H4 (cell line): ENCODE measurements around the gene SS18L1. TPM values are rescaled to one million over a fixed set of nuclear protein-coding genes. Genes with fewer than 3 reads are reported as not detected.

Experiments
- DNase-seq: peaks from one replicate; pipeline ENCODE4 v3.0.0-alpha.2; 2015; ENCODE audit warnings: low spot score
- total RNA-seq: library from RNA; depleted of rRNA; stranded (reverse); fragments of >200 nt; shearing (Covaris generic); gene quantifications from 2 replicates; pipeline ENCODE4 v1.2.3, GENCODE V29; 2014

The SS18L1 gene
- total RNA-seq, 1 experiment from 2014 or later = 3.3 TPM

DNA sequence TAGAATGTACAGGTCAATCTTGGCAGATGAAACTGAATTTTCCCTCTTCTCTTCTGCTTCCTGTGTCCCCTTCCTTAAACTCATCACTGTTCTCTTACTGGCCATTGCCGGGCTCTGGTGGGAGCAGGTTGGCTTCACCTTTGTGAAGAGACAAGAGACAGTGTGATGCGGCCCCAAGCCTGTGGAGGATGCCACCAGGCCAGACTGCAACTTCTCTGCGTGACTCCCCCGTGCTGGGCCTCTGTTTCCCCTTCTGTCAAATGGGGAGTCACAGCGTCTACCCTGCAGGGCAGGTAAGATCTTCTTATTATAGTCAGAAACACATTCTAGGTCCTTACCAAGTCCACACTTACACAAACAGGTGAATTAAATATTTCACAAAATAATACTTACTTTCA lies 23.2 kb upstream of the SS18L1 start:
- no peak for DNase-seq

DNA sequence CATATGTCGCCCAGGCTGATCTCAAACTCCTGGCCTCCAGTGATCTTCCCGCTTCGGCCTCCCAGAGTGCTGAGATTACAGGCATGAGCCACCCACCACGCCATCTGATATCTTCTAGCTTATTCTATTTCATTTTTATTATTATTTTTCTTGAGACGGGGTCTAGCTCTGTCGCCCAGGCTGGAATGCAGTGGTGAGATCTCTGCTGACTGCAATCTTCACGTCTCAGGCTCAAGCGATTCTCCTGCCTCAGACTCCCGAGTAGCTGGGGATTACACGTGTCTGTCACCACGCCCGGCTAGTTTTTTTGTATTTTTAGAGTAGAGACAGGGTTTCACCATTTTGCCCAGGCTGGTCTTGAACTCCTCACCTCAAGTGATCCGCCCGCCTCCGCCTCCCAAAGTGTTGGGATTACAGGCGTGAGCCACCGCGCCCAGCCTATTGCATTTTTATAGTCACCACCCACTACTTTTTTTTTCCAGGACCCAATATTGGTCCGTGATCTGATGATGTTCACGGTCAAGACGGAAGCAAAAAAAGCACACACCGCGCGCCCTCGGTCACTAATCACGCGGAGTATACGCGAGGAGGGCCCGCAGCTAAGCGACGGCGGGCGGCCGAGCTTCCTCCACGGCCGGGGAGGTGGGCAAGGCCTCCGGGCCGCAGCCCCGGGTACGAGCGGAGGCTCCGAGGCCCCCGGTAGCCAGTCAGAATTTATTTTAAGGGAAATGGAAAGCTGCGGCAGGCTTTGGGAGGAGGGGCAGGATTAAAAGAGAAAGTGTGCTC lies 22.4 kb upstream of the SS18L1 start:
- no peak for DNase-seq

DNA sequence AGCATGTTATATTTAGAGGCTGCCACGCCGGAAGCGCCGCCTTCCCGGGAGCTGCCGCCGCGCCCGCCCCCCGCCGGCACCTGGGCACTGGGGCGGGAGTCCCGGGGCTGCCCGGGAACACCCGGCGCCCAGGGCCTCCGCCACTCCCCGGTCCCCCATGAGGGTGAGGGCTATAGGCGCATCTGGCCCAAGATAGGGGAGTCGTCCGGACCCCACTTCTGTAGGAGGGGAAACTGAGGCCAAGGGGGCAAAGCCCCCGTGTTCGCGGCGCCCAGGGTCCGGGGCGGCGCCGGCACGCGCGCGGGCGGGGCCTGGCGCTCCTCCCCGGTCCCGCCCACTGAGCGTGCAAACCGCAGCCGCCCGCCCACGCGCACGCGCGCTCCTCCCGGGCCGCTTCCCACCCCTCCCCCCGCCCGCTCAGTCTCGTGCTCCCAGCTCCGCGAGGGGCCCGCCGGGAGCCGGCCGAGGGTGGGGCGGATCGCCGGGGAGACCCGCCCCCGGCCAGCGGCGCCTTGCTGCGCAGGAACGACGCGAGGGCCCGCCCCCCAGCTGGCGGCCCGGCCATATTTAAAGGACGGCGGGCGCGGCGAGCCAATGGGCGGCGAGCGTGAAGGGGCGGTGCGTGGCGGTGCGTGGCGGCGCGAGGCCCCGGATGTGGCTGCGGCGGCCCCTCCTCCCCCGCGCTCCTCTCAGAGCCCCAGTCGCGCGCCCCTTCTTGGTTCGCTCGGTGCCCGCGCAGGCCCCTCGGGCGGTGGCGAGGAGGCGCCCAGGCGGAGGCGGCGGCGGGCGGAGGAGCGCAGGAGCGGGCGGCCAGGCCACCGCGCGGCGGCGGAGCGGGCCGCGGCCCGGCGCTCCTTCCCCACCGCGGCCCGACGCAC lies 21.6 kb upstream of the SS18L1 start, which contains the start of gene LSM14B:
TSS of gene LSM14B (plus strand) at position 700 of the 878 bp plus-strand sequence. CDS start 192 bp downstream, outside the sequence.
- DNase-seq = peak; percentile 87

DNA sequence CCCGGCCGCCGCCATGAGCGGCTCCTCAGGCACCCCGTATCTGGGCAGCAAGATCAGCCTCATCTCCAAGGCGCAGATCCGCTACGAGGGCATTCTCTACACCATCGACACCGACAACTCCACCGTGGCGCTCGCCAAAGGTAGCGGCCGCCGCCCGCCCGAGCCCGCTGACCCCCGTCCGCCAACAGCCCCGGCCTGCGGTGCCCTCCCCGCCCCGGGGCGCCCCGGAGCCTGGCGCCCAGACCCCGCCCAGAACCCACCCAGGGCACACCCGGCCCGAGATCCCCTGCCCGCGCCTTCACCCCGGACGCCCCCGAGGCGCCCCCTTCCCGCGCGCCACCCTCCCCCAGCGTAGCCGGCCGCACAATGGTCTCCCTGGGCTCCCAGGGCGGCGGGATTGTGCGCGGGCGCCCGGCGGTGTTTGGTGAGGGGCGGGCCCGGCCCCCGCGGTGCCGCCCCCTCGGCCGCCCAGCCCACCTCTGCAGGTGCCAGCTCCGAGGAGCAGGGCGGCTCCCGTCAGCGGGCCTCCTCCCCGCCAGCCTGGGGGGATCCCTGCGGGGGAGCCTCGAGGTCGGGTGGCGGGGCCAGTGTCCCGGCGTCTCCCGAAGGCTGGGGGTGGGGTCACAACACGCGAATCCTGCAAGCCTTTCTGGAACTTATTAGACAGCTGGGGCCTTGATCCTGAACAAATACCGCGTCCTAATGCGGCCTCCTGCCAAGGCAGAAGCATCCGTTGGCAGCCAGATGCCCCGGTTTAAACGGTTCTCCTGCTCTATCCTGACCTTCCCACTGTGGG lies 20.7 kb upstream of the SS18L1 start:
- DNase-seq = no peak

DNA sequence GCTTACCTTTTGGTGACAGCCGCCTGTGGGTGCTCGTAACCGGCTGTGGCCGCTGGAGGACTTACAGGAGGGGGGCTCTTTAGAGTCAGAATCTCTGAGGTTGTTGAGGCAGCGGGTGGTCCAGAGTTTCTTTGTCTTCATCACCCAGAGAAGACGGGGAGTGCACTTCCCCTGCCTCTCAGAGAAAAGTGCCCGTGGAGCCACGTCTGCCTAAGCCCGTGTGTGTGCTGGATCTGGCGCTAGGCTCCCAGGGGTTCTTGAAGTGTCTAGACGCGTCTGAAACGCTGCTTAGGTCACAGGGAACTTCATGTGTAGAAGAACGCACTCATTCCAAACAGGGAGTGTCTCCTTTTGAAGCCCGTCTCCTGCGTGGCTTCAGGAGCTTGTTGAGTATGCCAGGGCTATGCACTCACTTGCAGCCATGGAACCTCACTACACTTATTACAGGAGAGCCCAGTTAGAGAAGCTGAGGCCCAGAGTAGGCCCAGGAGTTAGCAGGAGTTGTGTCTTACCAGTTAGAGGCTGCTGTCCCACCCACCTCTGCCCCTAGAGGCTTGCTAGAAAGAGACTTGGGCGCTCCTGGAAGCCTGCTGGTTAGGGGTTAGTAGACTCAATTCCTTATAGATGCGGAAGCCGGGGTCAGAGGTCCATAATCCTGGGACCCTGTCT lies 20.0 kb upstream of the SS18L1 start:
- no peak for DNase-seq

DNA sequence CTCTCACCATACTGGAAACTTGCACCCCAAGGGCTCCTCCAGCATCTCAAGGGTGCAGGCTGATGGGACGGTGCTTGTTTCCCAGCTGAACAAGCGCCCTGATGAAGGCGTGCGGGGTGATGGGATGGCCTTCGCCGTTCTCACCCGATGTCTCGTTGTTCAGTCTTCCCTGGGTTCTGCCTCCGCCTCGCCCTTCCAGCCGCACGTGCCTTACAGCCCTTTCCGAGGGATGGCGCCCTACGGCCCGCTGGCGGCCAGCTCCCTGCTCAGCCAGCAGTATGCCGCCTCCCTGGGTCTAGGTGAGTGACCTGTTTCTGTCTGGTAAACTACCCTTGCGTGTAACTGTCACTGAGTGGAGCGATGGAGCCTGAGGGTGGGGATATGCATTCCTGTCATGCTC lies 17.4 kb upstream of the SS18L1 start:
- DNase-seq = no peak

DNA sequence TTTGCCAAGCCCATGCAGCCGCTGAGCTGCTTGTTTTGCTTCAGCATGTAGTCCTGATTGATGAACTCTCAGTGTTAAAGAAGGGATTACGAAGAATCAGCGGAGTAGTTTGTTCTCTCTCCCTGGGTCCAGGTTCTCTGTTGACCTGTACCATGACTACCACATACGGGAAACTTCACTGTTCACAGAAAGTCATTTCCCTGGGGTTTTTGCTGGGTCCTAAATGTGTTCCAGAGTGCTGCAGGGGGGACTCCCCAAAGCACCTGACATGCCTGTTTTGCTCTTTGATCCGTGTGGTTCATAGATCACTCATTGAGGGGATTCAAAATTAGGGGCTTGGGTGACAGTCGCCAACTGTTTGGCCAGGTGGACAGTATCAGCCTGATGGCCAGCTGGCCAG lies 15.8 kb upstream of the SS18L1 start:
- no peak for DNase-seq

DNA sequence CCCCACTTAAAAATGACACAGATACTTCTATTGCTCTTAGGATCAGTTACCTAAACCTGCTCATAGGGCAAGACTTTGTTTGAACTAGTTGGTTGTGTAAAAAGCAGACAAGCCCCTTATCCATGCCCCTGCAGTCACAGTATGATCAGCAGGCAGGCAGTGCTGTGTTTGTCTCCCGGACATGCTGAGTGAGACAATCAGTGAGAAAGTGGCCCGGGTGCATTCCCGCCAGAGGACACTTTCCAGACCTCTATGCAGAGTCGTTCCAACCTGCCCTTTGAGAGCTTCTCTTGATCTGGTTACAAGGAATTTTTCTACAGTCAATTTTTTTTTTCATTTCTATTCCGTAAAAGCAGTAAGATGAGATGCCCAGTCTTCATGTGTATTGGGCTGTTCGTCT lies 15.1 kb upstream of the SS18L1 start:
- no peak for DNase-seq

DNA sequence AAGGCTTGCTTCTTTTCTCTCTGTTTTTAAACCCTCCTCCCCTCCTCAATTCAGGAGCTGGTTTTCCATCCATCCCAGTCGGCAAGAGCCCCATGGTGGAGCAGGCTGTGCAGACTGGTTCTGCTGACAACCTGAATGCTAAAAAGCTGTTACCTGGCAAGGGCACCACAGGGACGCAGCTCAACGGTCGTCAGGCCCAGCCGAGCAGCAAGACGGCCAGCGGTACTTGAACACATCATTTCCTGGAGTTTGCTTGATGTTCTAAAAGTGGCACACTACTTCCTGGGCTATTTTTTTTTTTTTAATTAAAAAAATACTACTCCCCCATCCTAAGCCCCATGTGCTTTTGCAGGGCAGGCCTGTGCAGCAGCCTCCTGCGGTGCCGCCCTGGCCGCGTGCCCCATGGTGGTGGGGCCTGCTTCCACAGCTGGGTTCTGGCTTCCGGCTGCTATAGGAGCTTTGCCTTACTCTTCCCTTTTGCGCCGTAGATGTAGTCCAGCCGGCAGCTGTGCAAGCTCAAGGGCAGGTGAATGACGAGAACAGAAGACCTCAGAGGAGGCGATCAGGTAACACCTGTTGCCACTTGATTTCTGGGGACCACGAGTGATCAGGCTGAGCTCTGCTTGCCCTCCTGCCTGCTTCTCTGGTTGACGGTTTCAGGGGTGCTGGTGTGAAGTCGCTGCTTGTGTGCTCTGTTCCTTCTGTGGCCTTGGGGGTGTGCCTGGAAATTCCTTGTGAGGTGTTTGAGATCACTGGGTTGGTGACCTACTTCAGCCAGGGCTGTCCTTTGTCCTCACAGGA lies 13.6 kb upstream of the SS18L1 start:
- DNase-seq = no peak

DNA sequence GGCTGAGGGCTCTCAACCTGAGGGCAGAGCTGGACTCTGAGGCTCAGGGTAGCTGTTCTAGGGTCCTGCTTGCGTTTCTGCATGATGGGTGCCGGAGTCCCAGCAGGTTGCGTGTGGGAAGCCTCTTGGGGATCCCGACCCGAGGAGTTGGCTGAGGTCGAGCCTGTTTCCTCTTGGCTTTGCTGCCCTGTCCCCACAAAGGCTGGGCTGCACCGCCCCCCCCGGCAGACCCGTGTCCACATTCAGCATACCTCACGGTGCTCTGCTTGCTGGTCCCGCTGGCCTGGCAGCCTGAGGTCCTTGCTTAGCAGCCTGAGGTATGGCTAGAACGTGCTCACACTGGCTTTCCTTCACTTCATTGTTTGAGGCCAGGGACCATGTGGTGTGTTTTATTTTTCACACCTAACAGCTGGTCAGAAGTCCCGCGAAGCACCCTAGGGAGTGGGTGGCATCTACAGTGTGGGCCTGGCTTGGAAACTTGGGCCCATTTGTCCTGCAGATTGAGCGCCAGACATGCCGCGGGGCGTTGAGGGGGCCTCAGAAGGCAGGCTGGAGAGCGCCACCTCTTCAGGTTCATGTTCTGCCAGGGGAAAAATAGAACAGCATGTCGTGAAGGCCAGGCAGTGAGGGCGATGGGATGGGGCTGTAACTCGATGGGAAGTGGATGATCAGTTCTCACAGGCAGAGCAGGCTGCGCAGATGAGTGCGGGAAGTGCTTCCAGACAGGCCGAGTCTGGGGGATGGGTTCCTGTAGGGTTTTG lies 11.8 kb upstream of the SS18L1 start:
- DNase-seq = no peak

DNA sequence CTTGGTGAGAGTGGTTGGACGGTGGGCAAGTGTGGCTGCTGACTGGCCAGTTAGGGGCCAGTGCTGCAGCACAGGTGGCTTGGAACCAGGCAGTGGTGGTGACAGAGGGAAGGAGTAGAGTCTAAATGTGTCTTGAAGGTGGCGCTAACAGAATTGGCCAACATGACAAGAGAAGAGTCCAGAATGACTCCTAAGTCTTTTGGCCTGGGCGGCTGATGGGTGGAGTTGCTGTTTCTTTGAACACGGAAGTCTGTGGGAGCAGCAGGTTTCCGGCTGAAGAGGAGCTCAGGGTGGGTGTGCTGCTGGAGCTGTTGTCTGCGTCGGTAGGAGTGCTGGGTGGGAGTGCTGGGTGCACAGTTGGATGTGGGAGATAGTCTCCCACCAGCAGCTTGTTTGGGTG lies 11.1 kb upstream of the SS18L1 start:
- no peak for DNase-seq

DNA sequence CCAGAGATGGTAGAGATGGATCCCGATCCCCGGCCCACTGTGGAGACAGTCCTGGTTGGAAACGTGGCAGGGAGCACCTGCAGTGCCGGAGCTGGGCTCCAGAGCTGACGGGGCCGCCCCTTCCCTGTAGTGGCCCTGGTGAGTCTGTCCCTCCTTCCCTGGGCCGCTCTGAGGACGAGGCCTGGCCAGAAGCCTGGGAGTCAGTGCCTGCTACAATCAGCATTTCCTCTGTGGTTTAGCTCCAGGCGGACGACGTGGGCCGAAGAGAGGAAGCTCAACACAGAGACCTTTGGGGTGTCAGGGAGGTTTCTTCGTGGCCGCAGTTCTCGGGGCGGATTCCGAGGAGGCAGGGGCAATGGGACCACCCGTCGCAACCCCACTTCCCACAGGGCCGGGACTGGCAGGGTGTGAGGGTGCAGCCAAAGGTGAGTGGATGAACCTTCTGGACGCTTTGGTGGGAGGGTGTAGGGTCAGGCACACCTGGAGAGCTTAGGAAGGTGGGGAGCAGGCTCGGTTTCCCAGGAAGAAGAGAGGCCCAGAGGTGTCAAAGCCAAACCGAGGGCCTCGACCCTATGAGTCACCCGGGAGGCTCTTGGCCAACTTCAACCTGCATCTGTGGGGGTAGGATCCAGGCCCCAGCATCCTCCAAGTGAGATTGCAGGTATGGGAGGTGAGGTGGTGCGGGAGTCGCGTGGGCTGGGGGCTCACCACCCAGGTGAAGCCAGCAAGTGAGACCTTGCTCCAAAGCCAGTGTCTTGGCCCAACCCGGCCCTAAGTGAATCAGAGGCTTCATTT lies 10.3 kb upstream of the SS18L1 start:
- no peak for DNase-seq

DNA sequence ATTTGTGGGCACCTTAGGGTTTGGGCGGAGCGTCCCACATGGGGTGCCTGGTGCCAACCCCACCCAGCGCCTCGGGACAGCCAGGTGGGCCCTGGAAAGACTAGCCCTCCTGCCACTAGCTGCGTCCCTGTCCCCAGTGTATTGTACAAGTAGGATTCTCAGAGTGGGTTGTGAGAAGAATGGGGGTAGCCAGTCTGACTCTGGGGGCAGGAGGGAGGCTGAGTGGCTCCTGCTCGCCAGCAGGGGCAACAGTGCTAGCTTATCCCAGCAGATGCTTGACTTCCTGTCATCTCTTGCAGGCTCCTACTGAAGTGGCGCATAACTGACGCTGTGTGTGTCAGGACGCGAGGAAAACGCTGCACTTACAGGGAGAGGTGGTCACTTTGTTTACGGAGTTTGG lies 9.7 kb upstream of the SS18L1 start:
- no peak for DNase-seq

DNA sequence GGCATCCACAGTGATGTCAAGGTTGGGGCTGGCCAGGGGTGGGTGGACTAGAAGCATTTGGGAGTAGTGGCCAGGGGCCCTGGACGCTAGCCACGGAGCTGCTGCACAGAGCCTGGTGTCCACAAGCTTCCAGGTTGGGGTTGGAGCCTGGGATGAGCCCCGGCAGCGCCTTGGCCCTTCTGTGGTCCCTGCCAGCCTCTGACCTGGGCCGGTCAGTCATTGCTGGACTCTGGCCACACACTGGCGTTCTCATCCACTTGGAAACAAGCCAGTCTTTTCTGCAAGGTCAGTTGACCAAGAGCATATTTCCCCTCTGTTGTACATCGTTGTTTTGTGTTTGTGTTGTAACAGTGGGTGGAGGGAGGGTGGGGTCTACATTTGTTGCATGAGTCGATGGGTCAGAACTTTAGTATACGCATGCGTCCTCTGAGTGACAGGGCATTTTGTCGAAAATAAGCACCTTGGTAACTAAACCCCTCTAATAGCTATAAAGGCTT lies 8.8 kb upstream of the SS18L1 start:
- no peak for DNase-seq

DNA sequence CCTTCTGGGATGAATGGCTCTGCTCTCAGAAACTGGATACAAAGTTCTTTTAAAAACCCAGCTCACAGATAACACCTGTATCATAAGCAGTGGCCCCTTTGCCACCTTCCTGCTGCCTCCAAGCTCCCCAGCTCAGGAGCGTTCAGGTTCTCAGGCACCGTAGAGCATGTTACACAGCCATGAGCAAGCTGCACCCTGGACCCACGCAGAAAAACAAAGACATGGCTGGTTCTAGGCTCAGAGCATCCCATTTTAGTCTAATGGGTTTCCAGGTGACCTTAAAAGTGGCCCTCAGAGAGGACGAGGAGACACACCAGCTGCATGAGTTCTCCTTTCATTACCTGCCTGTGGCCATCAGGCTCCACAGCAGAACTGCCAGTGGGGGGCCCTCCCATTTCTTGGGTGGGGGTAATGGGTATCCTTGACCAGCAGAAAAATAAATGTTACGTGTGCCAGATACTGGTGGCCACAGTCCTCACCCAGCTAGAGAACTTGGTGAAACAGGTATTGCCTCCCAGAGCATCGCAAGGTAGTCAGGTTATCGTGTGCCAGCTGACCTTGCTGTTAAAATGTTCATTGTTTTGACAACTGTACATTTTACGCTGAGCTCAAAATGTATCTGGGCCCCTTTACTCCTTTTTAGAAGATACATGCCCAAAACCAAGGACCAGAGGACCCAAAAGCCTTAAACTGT lies 7.8 kb upstream of the SS18L1 start:
- no peak for DNase-seq

DNA sequence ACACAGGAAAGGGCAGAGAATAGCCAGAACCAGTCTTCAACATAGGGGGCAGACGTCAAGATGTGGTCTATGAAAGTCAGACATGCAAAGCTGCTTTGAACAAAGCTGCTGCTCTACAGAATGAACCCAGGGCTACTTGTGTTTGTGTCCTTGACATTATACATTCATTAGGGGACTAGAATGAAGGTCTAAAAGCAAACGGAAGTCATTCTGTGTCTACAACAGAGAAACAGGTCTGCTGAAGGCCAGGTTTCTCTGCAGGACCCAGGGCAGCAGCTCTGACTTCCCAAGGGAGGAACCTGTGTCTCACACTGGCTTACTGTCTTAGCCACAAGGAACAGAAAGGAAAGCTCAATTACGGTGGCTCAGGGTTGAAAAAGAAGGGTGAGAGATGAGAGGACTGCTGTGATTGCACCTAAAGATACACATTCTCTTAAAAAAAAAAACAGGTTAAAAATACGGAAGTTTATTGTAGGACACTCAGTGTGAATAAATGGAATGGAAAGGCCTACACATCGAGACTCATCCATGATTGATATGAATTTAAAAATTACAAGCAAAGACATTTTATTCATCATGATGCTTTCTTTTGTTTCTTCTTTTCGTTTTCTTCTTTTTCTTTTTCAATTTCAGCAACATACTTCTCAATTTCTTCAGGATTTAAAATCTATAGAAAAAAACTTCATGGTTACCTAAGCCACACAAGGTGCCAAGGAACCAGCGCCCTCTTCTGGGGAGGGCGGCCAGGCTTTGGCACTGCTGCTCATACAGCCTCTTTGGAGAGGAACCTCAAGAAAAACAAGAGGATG lies 7.1 kb upstream of the SS18L1 start:
- peak; percentile 48 for DNase-seq

DNA sequence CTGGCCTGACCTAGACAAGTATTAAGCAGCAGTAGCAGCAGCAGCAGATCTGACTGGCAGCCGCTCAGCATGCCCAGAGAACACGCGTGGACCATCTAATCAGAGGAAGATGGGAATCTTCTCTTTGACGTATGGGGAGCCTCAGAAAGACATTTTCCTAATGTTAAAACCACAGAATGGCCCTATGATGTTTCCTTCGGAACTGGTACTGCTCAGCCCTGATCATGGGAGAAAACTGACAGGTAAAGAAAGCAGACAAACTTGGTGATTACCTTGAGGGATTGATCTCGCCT lies 6.5 kb upstream of the SS18L1 start:
- DNase-seq = no peak
